ENCODE data around the gene APOF. TPM values are rescaled to one million over a fixed set of nuclear protein-coding genes. Genes with fewer than 3 reads are reported as not detected.
"Not testable (repeated sequence)": the region's sequence is repeated elsewhere in the genome, so short reads cannot be mapped to it uniquely, and the experiment has no call there.

Gene APOF, protein sequence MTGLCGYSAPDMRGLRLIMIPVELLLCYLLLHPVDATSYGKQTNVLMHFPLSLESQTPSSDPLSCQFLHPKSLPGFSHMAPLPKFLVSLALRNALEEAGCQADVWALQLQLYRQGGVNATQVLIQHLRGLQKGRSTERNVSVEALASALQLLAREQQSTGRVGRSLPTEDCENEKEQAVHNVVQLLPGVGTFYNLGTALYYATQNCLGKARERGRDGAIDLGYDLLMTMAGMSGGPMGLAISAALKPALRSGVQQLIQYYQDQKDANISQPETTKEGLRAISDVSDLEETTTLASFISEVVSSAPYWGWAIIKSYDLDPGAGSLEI
- polyA plus RNA-seq (2011; rRNA removed), result not detected in 2 replicates
- not detected in 2 replicates for polyA minus RNA-seq (2011; rRNA and poly(A)+ RNA removed)

DNA sequence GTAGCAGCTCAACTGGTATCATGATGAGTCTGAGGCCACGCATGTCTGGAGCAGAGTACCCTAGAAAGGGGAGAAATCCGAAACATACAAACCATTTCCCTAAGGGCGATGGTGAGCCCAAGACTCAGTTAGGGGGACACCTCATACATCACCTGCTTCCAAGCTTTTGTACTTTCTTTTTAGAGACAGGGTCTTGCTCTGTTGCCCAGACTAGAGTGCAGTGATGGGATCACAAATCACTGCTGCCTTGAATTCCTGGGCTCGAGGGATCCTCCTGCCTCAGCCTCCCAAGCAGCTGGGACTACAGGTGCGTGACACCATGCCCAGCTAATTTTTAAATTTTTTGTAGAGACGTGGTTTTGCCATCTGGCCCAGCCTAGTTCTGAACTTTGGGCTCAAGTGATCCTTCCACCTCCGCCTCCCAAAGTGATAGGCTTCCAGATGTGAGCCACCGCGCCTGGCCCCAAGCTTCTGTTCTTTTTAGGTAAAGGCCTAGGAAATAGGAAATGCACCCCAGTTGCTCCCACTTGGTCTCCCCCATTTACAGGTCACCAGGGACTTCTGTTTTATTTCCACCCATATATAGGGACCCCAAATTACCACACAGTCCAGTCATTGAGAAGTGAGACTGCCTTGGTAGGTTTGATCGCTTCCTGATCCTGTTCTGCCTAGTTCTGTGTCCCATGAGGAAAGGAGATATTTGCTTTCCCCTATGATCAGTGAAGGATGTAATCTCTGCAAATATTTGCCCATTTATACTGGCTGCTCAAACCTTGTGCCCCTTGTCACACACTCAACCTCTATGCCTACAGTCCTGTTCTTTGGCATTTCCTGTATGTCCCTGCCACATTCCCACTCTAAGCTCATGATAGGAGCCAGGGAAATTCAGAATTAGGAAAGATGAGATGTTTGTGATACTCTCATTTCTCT is at the start of gene APOF:
TSS of gene APOF (minus strand) at position 728 of the 930 bp plus-strand sequence. CDS start at position 616, 112 bp downstream.
- TF ChIP-seq, protein P1, sequence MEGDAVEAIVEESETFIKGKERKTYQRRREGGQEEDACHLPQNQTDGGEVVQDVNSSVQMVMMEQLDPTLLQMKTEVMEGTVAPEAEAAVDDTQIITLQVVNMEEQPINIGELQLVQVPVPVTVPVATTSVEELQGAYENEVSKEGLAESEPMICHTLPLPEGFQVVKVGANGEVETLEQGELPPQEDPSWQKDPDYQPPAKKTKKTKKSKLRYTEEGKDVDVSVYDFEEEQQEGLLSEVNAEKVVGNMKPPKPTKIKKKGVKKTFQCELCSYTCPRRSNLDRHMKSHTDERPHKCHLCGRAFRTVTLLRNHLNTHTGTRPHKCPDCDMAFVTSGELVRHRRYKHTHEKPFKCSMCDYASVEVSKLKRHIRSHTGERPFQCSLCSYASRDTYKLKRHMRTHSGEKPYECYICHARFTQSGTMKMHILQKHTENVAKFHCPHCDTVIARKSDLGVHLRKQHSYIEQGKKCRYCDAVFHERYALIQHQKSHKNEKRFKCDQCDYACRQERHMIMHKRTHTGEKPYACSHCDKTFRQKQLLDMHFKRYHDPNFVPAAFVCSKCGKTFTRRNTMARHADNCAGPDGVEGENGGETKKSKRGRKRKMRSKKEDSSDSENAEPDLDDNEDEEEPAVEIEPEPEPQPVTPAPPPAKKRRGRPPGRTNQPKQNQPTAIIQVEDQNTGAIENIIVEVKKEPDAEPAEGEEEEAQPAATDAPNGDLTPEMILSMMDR (IDR thresholded peaks at IDR 0.05; ENCODE audit: low read depth, low read length), result no peak
- POLR2A ChIA-PET, result no interaction called here
- Histone ChIP-seq H3K27ac (ENCODE audit: low read depth, low read length) (no peak within 1 kb of the TSS), H3K9me3 (ENCODE audit: control insufficient read depth, insufficient read depth, low read length) (no peaks in the 10 kb centered on the region), H3K27me3 (ENCODE audit: control insufficient read depth, insufficient read depth, low read length) (peaks cover 3% of the 10 kb centered on the region), H3K4me3 (ENCODE audit: low read depth, low read length) (no peak within 1 kb of the TSS)
- CTCF ChIA-PET, result no interaction called here
- DNase-seq (ENCODE audit: low read depth, low spot score), result no peak

DNA sequence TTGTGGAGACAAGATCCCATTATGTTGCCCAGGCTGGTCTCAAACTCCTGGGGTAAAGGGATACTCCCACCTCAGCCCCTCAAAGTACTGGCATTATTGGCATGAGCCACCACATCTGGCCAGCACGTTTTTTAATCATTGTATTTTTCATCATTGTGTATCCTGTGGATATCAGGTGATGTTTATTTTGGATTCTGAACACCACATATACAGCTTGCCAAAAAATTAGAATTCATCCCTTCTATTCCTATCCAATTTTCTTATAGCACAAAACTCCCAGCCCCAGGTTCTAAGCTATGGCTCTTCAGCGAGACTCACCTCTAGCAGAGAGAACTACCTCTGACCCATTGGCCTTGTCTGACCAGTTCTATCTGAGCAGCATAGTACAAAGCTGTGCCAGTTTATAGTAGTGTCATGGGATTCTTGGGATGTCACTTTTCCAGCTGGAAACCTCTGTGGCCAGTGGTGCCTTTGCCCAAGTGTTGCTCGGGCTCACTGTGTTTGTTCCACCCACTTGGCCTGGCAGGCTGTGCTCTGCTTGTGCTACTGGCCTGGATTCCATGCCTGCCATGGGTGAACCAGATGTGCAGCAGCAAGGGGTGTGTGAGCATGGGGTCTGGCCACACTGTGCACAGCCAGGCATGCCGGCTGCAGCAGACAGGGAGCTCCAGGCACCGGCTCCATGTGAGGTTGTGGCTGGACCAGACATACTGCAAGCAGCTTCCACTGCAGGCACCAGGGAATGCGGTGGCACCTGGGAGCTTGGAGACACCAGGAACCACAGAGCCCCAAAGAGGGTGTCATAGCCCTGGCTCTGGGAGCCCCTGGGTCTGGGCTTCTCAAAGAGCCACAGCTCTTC is 49.4 kb upstream of the APOF start:
- TF ChIP-seq, protein P1 (IDR thresholded peaks at IDR 0.05; ENCODE audit: low read depth, low read length), result no peak
- no peak overlapping the region for H3K4me3 ChIP-seq (ENCODE audit: low read depth, low read length)
- DNase-seq (ENCODE audit: low read depth, low spot score), result no peak
- POLR2A ChIA-PET, result no interaction called here
- no peak overlapping the region for H3K27ac ChIP-seq (ENCODE audit: low read depth, low read length)
- no peaks in the 10 kb centered on the region for H3K27me3 ChIP-seq (ENCODE audit: control insufficient read depth, insufficient read depth, low read length)
- CTCF ChIA-PET, result interaction anchor here (1.1 kb wide), 1 partner anchor 52 kb away, joined by 3 read pairs; no protein-coding TSS in a partner anchor
- H3K9me3 ChIP-seq (ENCODE audit: control insufficient read depth, insufficient read depth, low read length), result no peaks in the 10 kb centered on the region

DNA sequence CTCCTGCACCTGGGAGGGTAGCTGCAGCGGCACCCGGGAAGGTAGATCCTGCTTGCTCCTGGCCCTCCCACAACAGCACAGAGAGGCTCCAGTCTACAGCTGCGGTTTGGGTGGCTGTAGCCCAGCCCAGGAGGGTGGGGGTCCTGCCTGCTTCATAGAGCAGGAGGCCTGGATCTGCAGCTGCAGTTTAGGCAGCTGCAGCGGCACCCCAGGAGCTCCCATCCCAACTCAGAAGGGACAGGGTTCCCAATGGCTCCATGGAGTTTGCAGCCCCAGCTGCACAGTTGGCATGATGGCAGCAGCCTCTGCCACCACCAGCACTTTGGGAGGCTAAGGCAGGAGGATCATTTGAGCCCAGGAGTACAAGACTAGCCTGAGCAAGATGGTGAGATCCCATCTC is 48.1 kb upstream of the APOF start:
- POLR2A ChIA-PET, result no interaction called here
- Histone ChIP-seq H3K27ac (ENCODE audit: low read depth, low read length) (no peak overlapping the region), H3K4me3 (ENCODE audit: low read depth, low read length) (no peak overlapping the region), H3K9me3 (ENCODE audit: control insufficient read depth, insufficient read depth, low read length) (no peaks in the 10 kb centered on the region), H3K27me3 (ENCODE audit: control insufficient read depth, insufficient read depth, low read length) (no peaks in the 10 kb centered on the region)
- DNase-seq (ENCODE audit: low read depth, low spot score), result no peak
- CTCF ChIA-PET, result interaction anchor here (1.1 kb wide), 1 partner anchor 53 kb away, joined by 3 read pairs; no protein-coding TSS in a partner anchor
- TF ChIP-seq, protein P1 (IDR thresholded peaks at IDR 0.05; ENCODE audit: low read depth, low read length), result no peak

DNA sequence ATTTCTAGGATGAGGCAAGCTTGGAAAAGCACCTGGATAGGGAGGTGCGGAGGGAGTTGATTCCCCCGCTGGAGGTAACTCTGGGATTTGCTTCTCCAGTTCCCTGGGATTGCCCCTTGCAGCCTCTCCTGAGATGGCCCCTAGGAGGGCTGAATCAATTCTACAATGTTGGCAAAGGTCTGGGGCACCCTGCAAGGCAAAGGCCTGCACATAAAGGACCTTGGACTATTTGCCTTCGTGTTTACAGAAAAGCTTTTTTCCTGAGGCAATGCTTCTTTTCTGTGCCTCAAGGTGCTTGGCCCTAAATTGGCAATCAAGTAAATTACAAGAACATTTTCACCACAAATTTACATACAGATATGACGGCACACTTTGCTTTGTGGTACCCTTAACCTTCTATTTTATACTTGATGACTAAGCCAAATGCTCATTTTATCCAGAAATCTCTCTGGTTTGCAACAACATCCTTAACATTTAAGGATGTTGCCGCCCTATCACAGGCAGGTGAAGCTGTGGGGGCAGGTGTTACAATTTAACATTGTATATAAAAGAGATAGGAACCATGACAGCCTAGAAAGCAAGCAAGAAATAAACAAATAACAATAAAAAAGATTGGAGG is 46.3 kb upstream of the APOF start:
- Histone ChIP-seq H3K9me3 (ENCODE audit: control insufficient read depth, insufficient read depth, low read length) (no peaks in the 10 kb centered on the region), H3K27me3 (ENCODE audit: control insufficient read depth, insufficient read depth, low read length) (no peaks in the 10 kb centered on the region), H3K27ac (ENCODE audit: low read depth, low read length) (no peak overlapping the region), H3K4me3 (ENCODE audit: low read depth, low read length) (no peak overlapping the region)
- no peak for DNase-seq (ENCODE audit: low read depth, low spot score)
- TF ChIP-seq, protein P1 (IDR thresholded peaks at IDR 0.05; ENCODE audit: low read depth, low read length), result no peak
- ChIA-PET POLR2A (no interaction called here), CTCF (no interaction called here)

DNA sequence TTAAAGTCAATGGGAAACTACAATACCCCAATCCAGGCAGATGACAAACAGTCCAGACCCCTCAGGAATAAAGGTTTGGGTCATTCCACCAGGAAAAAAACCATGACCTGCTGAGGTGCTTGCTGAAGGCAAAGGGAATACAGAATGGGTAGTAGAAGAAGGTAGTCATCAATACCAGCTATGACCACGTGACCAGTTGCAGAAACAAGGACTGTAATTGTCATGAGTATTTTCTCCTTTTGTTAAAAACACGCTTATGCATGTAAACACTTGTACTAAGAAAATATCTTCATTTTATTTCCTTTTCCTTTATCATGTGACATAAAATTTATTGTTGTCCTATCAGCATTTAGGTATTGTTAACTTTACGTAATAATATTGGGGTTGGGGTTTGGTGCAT is 41.6 kb upstream of the APOF start:
- H3K4me3 ChIP-seq (ENCODE audit: low read depth, low read length); DNase-seq (ENCODE audit: low read depth, low spot score); H3K9me3 ChIP-seq (ENCODE audit: control insufficient read depth, insufficient read depth, low read length); H3K27me3 ChIP-seq (ENCODE audit: control insufficient read depth, insufficient read depth, low read length); POLR2A ChIA-PET; H3K27ac ChIP-seq (ENCODE audit: low read depth, low read length); CTCF ChIA-PET: not testable (repeated sequence)

DNA sequence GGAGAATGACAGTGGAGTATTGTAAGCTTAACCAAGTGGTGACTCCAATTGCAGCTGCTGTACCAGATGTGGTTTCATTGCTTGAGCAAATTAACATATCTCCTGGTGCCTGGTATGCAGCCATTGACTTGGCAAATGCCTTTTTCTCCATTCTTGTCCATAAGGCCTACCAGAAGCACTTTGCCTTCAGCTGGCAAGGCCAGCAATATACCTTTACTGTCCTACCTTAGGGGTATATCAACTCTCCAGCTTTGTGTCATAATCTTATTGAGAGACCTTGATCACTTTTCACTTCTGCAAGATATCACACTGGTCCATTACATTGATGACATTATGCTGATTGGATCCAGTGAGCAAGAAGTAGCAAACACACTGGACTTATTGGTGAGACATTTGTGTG is 39.0 kb upstream of the APOF start:
- CTCF ChIA-PET, POLR2A ChIA-PET: not testable (repeated sequence)

DNA sequence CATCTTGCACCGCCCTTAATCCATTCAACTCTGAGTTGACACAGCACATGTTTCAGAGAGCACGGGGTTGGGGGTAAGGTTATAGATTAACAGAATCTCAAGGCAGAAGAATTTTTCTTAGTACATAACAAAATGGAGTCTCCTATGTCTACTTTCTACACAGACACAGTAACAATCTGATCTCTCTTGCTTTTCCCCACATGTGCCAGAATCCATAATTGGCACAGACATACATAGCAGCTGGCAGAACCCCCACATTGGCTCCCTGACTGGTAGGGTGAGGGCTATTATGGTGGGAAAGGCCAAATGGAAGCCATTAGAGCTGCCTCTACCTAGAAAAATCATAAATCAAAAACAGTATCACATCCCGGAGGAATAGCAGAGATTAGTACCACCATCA is 38.5 kb upstream of the APOF start:
- H3K9me3 ChIP-seq (ENCODE audit: control insufficient read depth, insufficient read depth, low read length); H3K4me3 ChIP-seq (ENCODE audit: low read depth, low read length); DNase-seq (ENCODE audit: low read depth, low spot score); POLR2A ChIA-PET; CTCF ChIA-PET; H3K27me3 ChIP-seq (ENCODE audit: control insufficient read depth, insufficient read depth, low read length); H3K27ac ChIP-seq (ENCODE audit: low read depth, low read length): not testable (repeated sequence)

More for the DNA sequence above, 39.0 kb upstream of the APOF start:
- H3K27me3 ChIP-seq (ENCODE audit: control insufficient read depth, insufficient read depth, low read length); H3K4me3 ChIP-seq (ENCODE audit: low read depth, low read length); DNase-seq (ENCODE audit: low read depth, low spot score); H3K27ac ChIP-seq (ENCODE audit: low read depth, low read length); H3K9me3 ChIP-seq (ENCODE audit: control insufficient read depth, insufficient read depth, low read length): not testable (repeated sequence)
